ENCODE results near the gene EEF1A2. TPM values are rescaled to one million over a fixed set of nuclear protein-coding genes. Genes with fewer than 3 reads are reported as not detected.

EEF1A2 gene
- total RNA-seq, 1 experiment from 2014 or later = 359 TPM

GRCh38 chr20:63454731-63455567, 43.9 kb downstream of the EEF1A2 start:
- Mint-ChIP-seq H3K9me3 (ENCODE audit: low read depth, unreplicated experiment) (no peaks in the 10 kb centered on the region), H3K4me3 (ENCODE audit: low read depth, unreplicated experiment) (no peak overlapping the region), H3K27ac (ENCODE audit: unreplicated experiment) (no peak overlapping the region), H3K36me3 (ENCODE audit: insufficient read depth, unreplicated experiment) (peaks cover 17% of the 10 kb centered on the region), H3K27me3 (ENCODE audit: unreplicated experiment) (peaks cover 100% of the 10 kb centered on the region), H3K4me1 (ENCODE audit: low read depth, unreplicated experiment) (peaks cover 14% of the 10 kb centered on the region)
- TF ChIP-seq CTCF (IDR thresholded peaks at IDR 0.05; ENCODE audit: unreplicated experiment) = no peak
- BruUV-seq (replicated peaks) = no TSS peak
- DNase-seq = no peak
- intact Hi-C loops (cut with micrococcal nuclease; ENCODE audit: unreplicated experiment) = no loop called here
- CTCF ChIA-PET = no interaction called here

GRCh38 chr20:63452821-63453523, 45.9 kb downstream of the EEF1A2 start:
- BruUV-seq (replicated peaks) = no TSS peak
- Mint-ChIP-seq H3K27ac (ENCODE audit: unreplicated experiment) (no peak overlapping the region), H3K9me3 (ENCODE audit: low read depth, unreplicated experiment) (no peaks in the 10 kb centered on the region), H3K27me3 (ENCODE audit: unreplicated experiment) (peaks cover 100% of the 10 kb centered on the region), H3K4me3 (ENCODE audit: low read depth, unreplicated experiment) (no peak overlapping the region), H3K36me3 (ENCODE audit: insufficient read depth, unreplicated experiment) (peaks cover 12% of the 10 kb centered on the region), H3K4me1 (ENCODE audit: low read depth, unreplicated experiment) (peaks cover 8% of the 10 kb centered on the region)
- peak; percentile 57 for DNase-seq
- CTCF ChIA-PET = interaction anchor here (1.2 kb wide), 1 partner anchor 11 kb away, joined by 4 read pairs; no protein-coding TSS in a partner anchor
- intact Hi-C loops (cut with micrococcal nuclease; ENCODE audit: unreplicated experiment) = no loop called here
- TF ChIP-seq CTCF (IDR thresholded peaks at IDR 0.05; ENCODE audit: unreplicated experiment) = peak; percentile 41

DNA sequence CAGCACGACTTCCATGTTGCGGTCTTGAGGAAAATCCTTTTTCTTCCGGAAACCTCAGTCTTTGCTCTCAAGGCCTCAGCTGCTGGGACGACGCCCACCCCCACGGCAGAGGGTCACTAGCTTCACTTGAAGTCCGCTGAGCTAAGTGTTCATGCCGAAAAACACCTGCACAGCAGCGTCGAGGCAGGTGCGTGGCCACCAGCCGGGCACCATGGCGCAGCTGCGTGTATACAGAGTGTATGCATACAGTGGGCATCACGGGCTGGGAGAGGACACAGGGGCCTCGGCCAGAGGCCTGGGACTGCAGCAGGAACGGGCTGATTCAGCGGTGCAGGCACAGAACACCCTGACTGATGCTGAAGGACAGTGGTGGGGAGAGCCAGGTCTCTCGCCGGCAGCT, 46.5 kb downstream of the EEF1A2 start:
- CTCF ChIA-PET = interaction anchor here (1.2 kb wide), 1 partner anchor 10 kb away, joined by 4 read pairs; no protein-coding TSS in a partner anchor
- no TSS peak for BruUV-seq (replicated peaks)

GRCh38 chr20:63451821-63452220, 47.1 kb downstream of the EEF1A2 start:
- DNase-seq = no peak
- Mint-ChIP-seq H3K4me3 (ENCODE audit: low read depth, unreplicated experiment) (no peak overlapping the region), H3K27me3 (ENCODE audit: unreplicated experiment) (peaks cover 100% of the 10 kb centered on the region), H3K27ac (ENCODE audit: unreplicated experiment) (no peak overlapping the region), H3K4me1 (ENCODE audit: low read depth, unreplicated experiment) (no peaks in the 10 kb centered on the region), H3K9me3 (ENCODE audit: low read depth, unreplicated experiment) (no peaks in the 10 kb centered on the region), H3K36me3 (ENCODE audit: insufficient read depth, unreplicated experiment) (peaks cover 5% of the 10 kb centered on the region)
- CTCF ChIA-PET = no interaction called here
- TF ChIP-seq CTCF (IDR thresholded peaks at IDR 0.05; ENCODE audit: unreplicated experiment) = no peak
- no TSS peak for BruUV-seq (replicated peaks)
- intact Hi-C loops (cut with micrococcal nuclease; ENCODE audit: unreplicated experiment) = no loop called here

More for the DNA sequence above, 46.5 kb downstream of the EEF1A2 start:
- no peak for DNase-seq
- Mint-ChIP-seq H3K9me3 (ENCODE audit: low read depth, unreplicated experiment) (no peaks in the 10 kb centered on the region), H3K27me3 (ENCODE audit: unreplicated experiment) (peaks cover 100% of the 10 kb centered on the region), H3K36me3 (ENCODE audit: insufficient read depth, unreplicated experiment) (peaks cover 6% of the 10 kb centered on the region), H3K27ac (ENCODE audit: unreplicated experiment) (no peak overlapping the region), H3K4me3 (ENCODE audit: low read depth, unreplicated experiment) (no peak overlapping the region), H3K4me1 (ENCODE audit: low read depth, unreplicated experiment) (peaks cover 2% of the 10 kb centered on the region)
- TF ChIP-seq CTCF (IDR thresholded peaks at IDR 0.05; ENCODE audit: unreplicated experiment) = no peak
- intact Hi-C loops (cut with micrococcal nuclease; ENCODE audit: unreplicated experiment) = no loop called here
